ENCODE results near the gene BRAT1. TPM values are rescaled to one million over a fixed set of nuclear protein-coding genes. Genes with fewer than 3 reads are reported as not detected.

The BRAT1 gene
- total RNA-seq, 1 donor from 2014 or later, result 39.5 TPM

DNA sequence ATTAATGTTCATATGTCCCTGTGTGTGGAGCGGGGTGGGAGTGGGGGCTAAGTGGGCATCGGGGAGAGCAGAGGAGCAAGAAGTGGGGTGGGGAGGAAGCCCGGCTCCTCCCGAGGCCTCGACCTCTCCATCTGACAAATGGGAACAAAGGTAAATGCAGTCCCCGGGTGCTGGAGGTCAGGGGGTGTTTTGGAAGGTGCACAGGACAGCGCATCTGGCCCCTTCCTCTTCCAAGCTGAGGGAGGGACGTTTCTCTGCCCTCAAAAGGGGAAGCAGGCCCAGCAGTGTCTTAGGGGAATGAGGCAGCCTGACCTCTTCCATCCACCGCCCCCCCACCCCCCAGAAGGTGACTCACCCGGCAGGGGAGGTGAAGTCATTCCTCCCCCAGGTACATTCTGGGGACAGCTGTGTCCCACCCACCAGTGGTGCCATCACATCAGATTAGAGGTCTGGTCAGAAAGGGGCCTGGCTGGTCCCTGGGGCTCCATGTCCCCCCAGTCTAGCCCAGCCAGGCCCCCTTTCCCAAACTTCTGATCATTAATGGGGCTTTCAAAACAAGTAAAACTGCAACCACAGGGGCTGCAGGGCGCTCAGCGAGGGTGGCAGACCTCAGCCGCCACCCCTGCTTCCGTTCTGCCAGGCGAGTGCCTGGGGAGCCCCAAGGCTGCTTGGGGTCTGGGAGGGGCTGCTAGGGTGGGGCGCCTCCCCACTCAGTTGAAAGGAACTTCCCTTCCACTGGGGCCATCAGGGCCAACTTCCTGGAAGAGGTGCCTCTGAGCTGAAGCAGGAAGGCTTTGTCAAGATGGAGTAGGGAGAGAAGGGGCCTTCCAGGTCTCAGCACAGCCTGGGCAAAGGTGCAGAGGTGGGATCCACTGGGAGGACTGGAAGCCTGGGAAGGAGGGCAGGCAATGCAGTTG lies 25.0 kb downstream of the BRAT1 start:
- H3K27me3 Mint-ChIP-seq, result no peaks in the 10 kb centered on the region
- intact Hi-C loops (cut with micrococcal nuclease), result loop anchor here (1.0 kb wide), 3 partner anchors 8 to 25 kb away; partner anchors contain the start of gene BRAT1
- H3K27ac Mint-ChIP-seq, result peak overlapping the region; percentile 98
- peaks cover 42% of the 10 kb centered on the region for H3K4me1 Mint-ChIP-seq
- H3K9me3 Mint-ChIP-seq, result no peaks in the 10 kb centered on the region
- H3K4me3 Mint-ChIP-seq, result peak overlapping the region; percentile 83
- DNase-seq, result peak; percentile 90
- H3K36me3 Mint-ChIP-seq (ENCODE audit: low read depth), result peaks cover 18% of the 10 kb centered on the region

GRCh38 chr7:2529161-2530070 lies 25.9 kb downstream of the BRAT1 start:
- peak; percentile 87 for DNase-seq
- H3K36me3 Mint-ChIP-seq (ENCODE audit: low read depth), result peaks cover 18% of the 10 kb centered on the region
- H3K27me3 Mint-ChIP-seq, result no peaks in the 10 kb centered on the region
- peak overlapping the region; percentile 98 for H3K27ac Mint-ChIP-seq
- H3K4me1 Mint-ChIP-seq, result peaks cover 42% of the 10 kb centered on the region
- peak overlapping the region; percentile 83 for H3K4me3 Mint-ChIP-seq
- intact Hi-C loops (cut with micrococcal nuclease), result loop anchor here (1.0 kb wide), 3 partner anchors 7 to 26 kb away; partner anchors contain the start of gene BRAT1
- no peaks in the 10 kb centered on the region for H3K9me3 Mint-ChIP-seq

DNA sequence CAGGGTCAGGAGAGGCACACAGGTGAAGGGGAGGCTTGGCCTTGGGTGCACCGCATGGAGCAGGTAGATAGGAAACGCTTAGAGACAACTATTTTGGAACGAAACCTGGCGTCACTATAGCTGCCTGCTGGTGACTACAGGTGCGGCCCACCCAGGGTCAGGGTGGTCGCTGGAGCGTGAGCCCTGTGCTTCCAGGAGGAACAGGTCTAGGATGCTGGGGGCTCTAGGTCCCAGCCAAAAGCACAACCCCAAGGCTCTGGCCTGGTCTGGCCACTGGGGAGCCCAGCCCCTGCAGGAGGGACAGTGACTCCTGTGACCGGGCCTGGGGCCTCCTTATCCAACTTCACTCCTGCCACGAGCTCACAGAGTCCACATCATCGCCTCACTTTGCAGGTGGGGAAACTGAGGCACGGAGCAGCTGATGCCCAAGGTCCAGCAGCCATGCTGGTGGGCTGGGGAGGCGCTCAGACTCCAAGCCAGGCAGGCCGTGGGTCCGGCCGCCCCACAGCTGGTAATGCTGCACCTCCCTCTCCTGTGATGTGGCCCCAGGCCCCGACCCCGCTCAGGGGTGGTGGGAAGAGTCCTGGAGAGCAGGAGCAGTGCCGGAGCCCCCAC lies 26.7 kb downstream of the BRAT1 start:
- intact Hi-C loops (cut with micrococcal nuclease), result no loop called here
- peak overlapping the region; percentile 68 for H3K4me3 Mint-ChIP-seq
- peak; percentile 69 for DNase-seq
- peaks cover 18% of the 10 kb centered on the region for H3K36me3 Mint-ChIP-seq (ENCODE audit: low read depth)
- peaks cover 42% of the 10 kb centered on the region for H3K4me1 Mint-ChIP-seq
- H3K27ac Mint-ChIP-seq, result peak overlapping the region; percentile 98
- no peaks in the 10 kb centered on the region for H3K9me3 Mint-ChIP-seq
- no peaks in the 10 kb centered on the region for H3K27me3 Mint-ChIP-seq

GRCh38 chr7:2527505-2528467 lies 27.5 kb downstream of the BRAT1 start:
- DNase-seq, result peak; percentile 81
- peaks cover 47% of the 10 kb centered on the region for H3K4me1 Mint-ChIP-seq

DNA sequence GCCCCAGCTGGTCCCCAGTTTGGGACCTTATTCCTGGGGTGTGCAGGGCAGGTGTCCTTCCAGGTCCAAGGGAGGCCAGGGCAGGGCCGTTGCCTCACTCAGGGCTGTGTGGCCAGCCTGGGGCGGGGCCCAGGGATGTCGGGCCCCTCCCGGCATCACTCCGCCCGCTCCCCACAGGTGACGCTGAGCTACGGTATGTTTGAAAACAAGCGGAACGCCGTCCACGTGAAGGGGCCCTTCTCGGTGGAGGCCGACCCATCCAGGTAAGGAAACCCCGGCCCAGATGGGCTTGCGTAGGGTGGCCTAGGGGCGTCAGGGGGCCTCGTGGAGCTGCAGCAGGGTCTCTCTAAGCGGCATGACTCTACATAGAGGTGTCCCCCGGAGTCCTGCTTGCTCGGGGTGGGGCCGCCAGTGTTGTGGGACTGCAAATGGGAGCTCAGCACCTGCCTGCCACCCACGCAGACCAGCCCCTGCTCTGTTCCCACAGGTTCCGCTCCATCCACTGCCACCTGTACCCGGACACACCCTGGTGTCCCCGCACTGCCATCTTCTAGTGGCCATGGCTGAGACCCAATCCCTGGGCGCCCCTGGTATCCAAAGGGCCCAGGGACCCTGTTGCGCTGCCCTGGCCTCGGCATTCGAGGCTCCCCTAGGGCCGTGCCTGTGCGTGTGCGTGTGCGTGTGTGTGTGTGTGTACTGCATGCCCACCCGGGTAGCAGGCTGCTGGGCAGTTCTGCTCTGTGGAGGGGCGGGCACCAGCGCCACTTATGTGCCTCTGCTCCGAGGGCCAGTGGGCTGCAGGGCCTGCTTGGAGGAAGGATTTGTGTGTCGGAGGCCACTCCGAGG lies 28.4 kb downstream of the BRAT1 start:
- peaks cover 25% of the 10 kb centered on the region for H3K36me3 Mint-ChIP-seq (ENCODE audit: low read depth)
- no peaks in the 10 kb centered on the region for H3K27me3 Mint-ChIP-seq
- intact Hi-C loops (cut with micrococcal nuclease), result no loop called here
- no peak for DNase-seq
- no peak overlapping the region for H3K4me3 Mint-ChIP-seq
- no peaks in the 10 kb centered on the region for H3K9me3 Mint-ChIP-seq
- peak overlapping the region; percentile 81 for H3K27ac Mint-ChIP-seq
- H3K4me1 Mint-ChIP-seq, result peaks cover 55% of the 10 kb centered on the region

More at GRCh38 chr7:2527505-2528467, 27.5 kb downstream of the BRAT1 start:
- H3K9me3 Mint-ChIP-seq, result no peaks in the 10 kb centered on the region
- no peaks in the 10 kb centered on the region for H3K27me3 Mint-ChIP-seq
- peak overlapping the region; percentile 98 for H3K27ac Mint-ChIP-seq
- peaks cover 22% of the 10 kb centered on the region for H3K36me3 Mint-ChIP-seq (ENCODE audit: low read depth)
- intact Hi-C loops (cut with micrococcal nuclease), result no loop called here
- H3K4me3 Mint-ChIP-seq, result peak overlapping the region; percentile 68

- intact Hi-C loops (cut with micrococcal nuclease), result no loop called here
- Mint-ChIP-seq H3K27ac (peak overlapping the region; percentile 37), H3K36me3 (ENCODE audit: low read depth) (peaks cover 28% of the 10 kb centered on the region), H3K4me1 (peaks cover 57% of the 10 kb centered on the region), H3K9me3 (no peaks in the 10 kb centered on the region), H3K4me3 (peak overlapping the region; percentile 17), H3K27me3 (no peaks in the 10 kb centered on the region)
- no peak for DNase-seq
Measured at GRCh38 chr7:2525658-2526630, 29.4 kb downstream of the BRAT1 start.

GRCh38 chr7:2524808-2525657 lies 30.3 kb downstream of the BRAT1 start:
- Mint-ChIP-seq H3K27ac (no peak overlapping the region), H3K27me3 (no peaks in the 10 kb centered on the region), H3K4me3 (no peak overlapping the region), H3K4me1 (peaks cover 54% of the 10 kb centered on the region), H3K9me3 (no peaks in the 10 kb centered on the region), H3K36me3 (ENCODE audit: low read depth) (peaks cover 25% of the 10 kb centered on the region)
- intact Hi-C loops (cut with micrococcal nuclease), result loop anchor here (5.0 kb wide), 3 partner anchors 48 to 187 kb away; partner anchors contain the start of genes CHST12 and GRIFIN
- no peak for DNase-seq

DNA sequence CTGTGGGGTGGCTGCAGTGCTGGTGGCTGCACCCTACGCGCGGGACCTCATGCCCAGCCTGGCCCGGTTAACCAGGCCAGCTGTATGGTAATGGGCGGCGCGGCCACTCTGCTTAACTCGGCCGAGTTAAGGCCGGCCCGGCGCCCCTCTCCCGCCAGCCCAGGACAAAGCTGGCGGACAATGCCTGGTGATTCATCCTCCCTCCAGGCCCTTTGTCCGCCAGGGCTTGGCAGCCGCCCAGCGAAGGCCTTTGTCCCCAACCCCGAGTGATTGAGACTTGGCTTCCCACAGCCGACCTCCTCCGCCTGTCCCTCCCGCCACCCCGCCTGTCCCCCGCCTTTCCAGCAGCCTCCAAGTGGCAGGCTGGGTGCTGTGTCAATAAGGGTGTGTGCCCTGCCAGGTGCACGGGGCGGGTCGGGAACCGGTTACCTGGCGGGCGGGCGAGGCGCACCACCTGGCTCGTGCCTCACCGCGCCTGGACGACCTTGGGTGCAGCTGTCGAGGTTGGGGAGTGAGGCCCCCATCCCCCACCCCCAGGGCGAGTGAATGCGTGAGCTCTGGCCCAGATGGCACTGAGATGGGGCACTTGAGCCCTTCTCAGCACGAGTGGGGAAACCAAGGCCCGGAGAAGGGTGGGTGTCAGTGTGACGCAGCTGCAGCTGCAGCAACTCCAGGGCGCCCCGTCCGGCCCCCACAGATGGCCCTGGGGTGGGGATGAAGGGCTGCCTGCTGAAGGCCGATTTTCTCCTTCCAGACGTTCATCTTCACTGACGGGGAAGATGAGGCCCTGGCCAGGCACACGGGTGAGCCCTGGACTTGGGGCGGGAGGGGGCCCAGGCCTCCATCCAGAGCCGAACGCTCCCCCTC lies 31.1 kb downstream of the BRAT1 start:
- no peaks in the 10 kb centered on the region for H3K9me3 Mint-ChIP-seq
- intact Hi-C loops (cut with micrococcal nuclease), result loop anchor here (2.0 to 5.0 kb wide), 4 partner anchors 15 to 188 kb away; partner anchors contain the start of genes CHST12 and GRIFIN
- DNase-seq, result no peak
- peaks cover 48% of the 10 kb centered on the region for H3K4me1 Mint-ChIP-seq
- no peak overlapping the region for H3K4me3 Mint-ChIP-seq
- no peaks in the 10 kb centered on the region for H3K27me3 Mint-ChIP-seq
- no peak overlapping the region for H3K27ac Mint-ChIP-seq
- H3K36me3 Mint-ChIP-seq (ENCODE audit: low read depth), result peaks cover 24% of the 10 kb centered on the region

GRCh38 chr7:2523461-2523936 lies 31.8 kb downstream of the BRAT1 start:
- Mint-ChIP-seq H3K4me1 (peaks cover 42% of the 10 kb centered on the region), H3K9me3 (no peaks in the 10 kb centered on the region), H3K36me3 (ENCODE audit: low read depth) (peaks cover 24% of the 10 kb centered on the region), H3K27me3 (no peaks in the 10 kb centered on the region), H3K27ac (no peak overlapping the region), H3K4me3 (peak overlapping the region; percentile 97)
- DNase-seq, result no peak
- intact Hi-C loops (cut with micrococcal nuclease), result loop anchor here (2.0 to 5.0 kb wide), 4 partner anchors 15 to 189 kb away; partner anchors contain the start of genes CHST12 and GRIFIN

Data from activated CD4-positive, alpha-beta T cell treated with anti-CD3 and anti-CD28 coated beads, Interleukin-2, amount 10 ng/mL, durations not matched to agents 24 days and 14 days (primary cell).